ENCODE data around the gene CDH4.

Gene CDH4

GRCh38 chr20:61758564-61759200, 506.6 kb downstream of the CDH4 start:
- no peaks in the 10 kb centered on the region for H3K27me3 ChIP-seq (ENCODE audit: insufficient read depth, poor library complexity, severe bottlenecking)
- no peak for DNase-seq (ENCODE audit: low read depth in 1 of 2, low spot score in 1 of 2)
- no peak overlapping the region for H3K4me3 ChIP-seq (replicated peaks; ENCODE audit: insufficient read depth, low read length)
- no peak for TF ChIP-seq SPI1 (IDR thresholded peaks at IDR 0.05; ENCODE audit: borderline replicate concordance, low read depth)
- no peak for TF ChIP-seq CTCF (IDR thresholded peaks at IDR 0.05; ENCODE audit: insufficient read depth, low read length)
- no peak for TF ChIP-seq POLR2AphosphoS5 (IDR thresholded peaks at IDR 0.05; ENCODE audit: low read depth)
- no peak for TF ChIP-seq REST (IDR thresholded peaks at IDR 0.05; ENCODE audit: insufficient replicate concordance, low read depth)
- no peak for TF ChIP-seq GABPA (IDR thresholded peaks at IDR 0.05; ENCODE audit: low read depth)
- no peak overlapping the region for H3K27ac ChIP-seq (replicated peaks)

- no peak for DNase-seq (ENCODE audit: low read depth in 1 of 2, low spot score in 1 of 2)
- no peak overlapping the region for H3K27ac ChIP-seq (replicated peaks)
- no peak for TF ChIP-seq SPI1 (IDR thresholded peaks at IDR 0.05; ENCODE audit: borderline replicate concordance, low read depth)
- no peak for TF ChIP-seq GABPA (IDR thresholded peaks at IDR 0.05; ENCODE audit: low read depth)
- TF ChIP-seq REST (IDR thresholded peaks at IDR 0.05; ENCODE audit: insufficient replicate concordance, low read depth): no peak
- no peak for TF ChIP-seq POLR2AphosphoS5 (IDR thresholded peaks at IDR 0.05; ENCODE audit: low read depth)
- TF ChIP-seq CTCF (IDR thresholded peaks at IDR 0.05; ENCODE audit: insufficient read depth, low read length): no peak
- no peak overlapping the region for H3K4me3 ChIP-seq (replicated peaks; ENCODE audit: insufficient read depth, low read length)
- H3K27me3 ChIP-seq (ENCODE audit: insufficient read depth, poor library complexity, severe bottlenecking): no peaks in the 10 kb centered on the region
Measured at GRCh38 chr20:61759286-61760065, 507.4 kb downstream of the CDH4 start.

GRCh38 chr20:61760321-61760720, 508.3 kb downstream of the CDH4 start:
- no peak for TF ChIP-seq GABPA (IDR thresholded peaks at IDR 0.05; ENCODE audit: low read depth)
- no peak for TF ChIP-seq REST (IDR thresholded peaks at IDR 0.05; ENCODE audit: insufficient replicate concordance, low read depth)
- TF ChIP-seq POLR2AphosphoS5 (IDR thresholded peaks at IDR 0.05; ENCODE audit: low read depth): no peak
- TF ChIP-seq CTCF (IDR thresholded peaks at IDR 0.05; ENCODE audit: insufficient read depth, low read length): no peak
- TF ChIP-seq SPI1 (IDR thresholded peaks at IDR 0.05; ENCODE audit: borderline replicate concordance, low read depth): no peak
- Histone ChIP-seq H3K27me3 (ENCODE audit: insufficient read depth, poor library complexity, severe bottlenecking) (no peaks in the 10 kb centered on the region), H3K4me3 (replicated peaks; ENCODE audit: insufficient read depth, low read length) (no peak overlapping the region), H3K27ac (replicated peaks) (no peak overlapping the region)
- no peak for DNase-seq (ENCODE audit: low read depth in 1 of 2, low spot score in 1 of 2)
